Fibroblast of the aortic adventitia (primary cell): ENCODE results near the gene TPRG1L. TPM values are rescaled to one million over a fixed set of nuclear protein-coding genes. Genes with fewer than 3 reads are reported as not detected.
"Not testable (repeated sequence)": the region's sequence is repeated elsewhere in the genome, so short reads cannot be mapped to it uniquely, and the experiment has no call there.

Experiments used
- DNase-seq: peaks from one replicate; pipeline ENCODE4 v3.0.0-alpha.2; 2010; ENCODE audit warnings: low read depth
- H3K4me3 ChIP-seq: 2 replicates; pipeline ENCODE4 v1.5.1; 2011; ENCODE audit warnings: low read depth, mild to moderate bottlenecking, control low read depth, low read length, moderate library complexity
- CTCF ChIP-seq: IDR thresholded peaks from 2 replicates; pipeline ENCODE4 v1.5.1; 2011; ENCODE audit warnings: mild to moderate bottlenecking, low read length, control low read depth, inconsistent platforms; ENCODE audit not compliant: insufficient read depth
- total RNA-seq: library from RNA; depleted of rRNA; stranded (reverse); fragments of >200 nt; gene quantifications from 2 replicates; pipeline ENCODE4 v1.2.3, GENCODE V29; 2012; ENCODE audit warnings: low replicate concordance

The TPRG1L gene
- 14.6 and 44.4 TPM in 2 replicates for total RNA-seq

GRCh38 chr1:3624200-3625136 is at the start of gene TPRG1L:
Gene TPRG1L (plus strand): TSS chr1:3625015. CDS start chr1:3625073, 58 bp downstream.
- H3K4me3 ChIP-seq, result peak within 1 kb of the TSS; percentile 92
- peak; percentile 89 for DNase-seq
- TF ChIP-seq CTCF, result no peak

- DNase-seq, H3K4me3 ChIP-seq: not testable (repeated sequence)
These were observed 49.3 kb upstream of the TPRG1L start for GRCh38 chr1:3575515-3575914.

GRCh38 chr1:3575993-3576392 is 48.8 kb upstream of the TPRG1L start:
- no peak for TF ChIP-seq CTCF
- no peak for DNase-seq
- no peak overlapping the region for H3K4me3 ChIP-seq

- peak; percentile 45 for DNase-seq
- H3K4me3 ChIP-seq, result no peak overlapping the region
- no peak for TF ChIP-seq CTCF
These were observed 47.5 kb upstream of the TPRG1L start for GRCh38 chr1:3577300-3577699.

GRCh38 chr1:3577711-3578432 is 46.9 kb upstream of the TPRG1L start:
- H3K4me3 ChIP-seq, result no peak overlapping the region
- no peak for TF ChIP-seq CTCF
- no peak for DNase-seq

GRCh38 chr1:3578433-3578805 is 46.4 kb upstream of the TPRG1L start:
- no peak overlapping the region for H3K4me3 ChIP-seq
- no peak for TF ChIP-seq CTCF
- DNase-seq, result no peak

GRCh38 chr1:3578906-3579305 is 45.9 kb upstream of the TPRG1L start:
- no peak for TF ChIP-seq CTCF
- H3K4me3 ChIP-seq, result no peak overlapping the region
- no peak for DNase-seq
